Left kidney (tissue), 2 donors: ENCODE results near the gene HOXA3. TPM values are rescaled to one million over a fixed set of nuclear protein-coding genes. Genes with fewer than 3 reads are reported as not detected.

Experiments
- DNase-seq: peaks from one replicate; pipeline ENCODE4 v3.0.0-alpha.2; 2013
- polyA plus RNA-seq: library from polyadenylated mRNA; unstranded; fragments of 120-200 nt; gene quantifications from one replicate; pipeline ENCODE4 v1.2.1, GENCODE V29; 2013; ENCODE audit not compliant: insufficient read length

The HOXA3 gene
- polyA plus RNA-seq, 1 donor, result 47.9 TPM

- DNase-seq, result peak; percentile 53
Measured at GRCh38 chr7:27103489-27104226, 48.7 kb downstream of the HOXA3 start.

- peak; percentile 74 for DNase-seq
Measured at GRCh38 chr7:27102581-27103442, 49.6 kb downstream of the HOXA3 start, which contains the start of gene HOXA2. TSS of gene HOXA2 (minus strand) at chr7:27102683. CDS start at chr7:27102500, 183 bp downstream.

GRCh38 chr7:27101957-27102580 is 50.3 kb downstream of the HOXA3 start:
- DNase-seq, result peak; percentile 49

- DNase-seq, result peak; percentile 83
Measured at GRCh38 chr7:27101171-27101956, 51.0 kb downstream of the HOXA3 start.

GRCh38 chr7:27100694-27101170 is 51.7 kb downstream of the HOXA3 start:
- peak; percentile 56 for DNase-seq

- peak; percentile 36 for DNase-seq
Measured at GRCh38 chr7:27099453-27100370, 52.7 kb downstream of the HOXA3 start.

GRCh38 chr7:27098578-27099451 is 53.6 kb downstream of the HOXA3 start:
- peak; percentile 89 for DNase-seq

GRCh38 chr7:27097686-27098577 is 54.5 kb downstream of the HOXA3 start:
- DNase-seq, result peak; percentile 20

GRCh38 chr7:27096768-27097514 is 55.4 kb downstream of the HOXA3 start:
- peak; percentile 61 for DNase-seq

GRCh38 chr7:27095897-27096767 is 56.3 kb downstream of the HOXA3 start, which contains the start of gene HOXA1:
TSS of gene HOXA1 (minus strand) at chr7:27096000. CDS start at chr7:27095912, 88 bp downstream.
- DNase-seq, result peak; percentile 90

GRCh38 chr7:27095050-27095896 is 57.1 kb downstream of the HOXA3 start:
- DNase-seq, result peak; percentile 40

- peak; percentile 19 for DNase-seq
Measured at GRCh38 chr7:27094304-27095049, 57.9 kb downstream of the HOXA3 start.

GRCh38 chr7:27093184-27093895 is 59.0 kb downstream of the HOXA3 start:
- DNase-seq, result no peak

- DNase-seq, result no peak
Measured at GRCh38 chr7:27092819-27093110, 59.6 kb downstream of the HOXA3 start.
